H1 (cell line): Measurements from ENCODE around the gene ANLN. TPM values are rescaled to one million over a fixed set of nuclear protein-coding genes. Genes with fewer than 3 reads are reported as not detected.

ENCODE experiments used
- CHD2 ChIP-seq: IDR thresholded peaks from 2 replicates; pipeline ENCODE4 v1.6.1; 2012; ENCODE audit warnings: low read length, improper control_type of control experiment
- CTBP2 ChIP-seq: IDR thresholded peaks from 2 replicates; pipeline ENCODE4 v1.7.0; 2011; ENCODE audit warnings: borderline replicate concordance, mild to moderate bottlenecking, moderate library complexity, mixed read lengths, low read length; ENCODE audit not compliant: insufficient read depth, insufficient read length
- EZH2 ChIP-seq: fragments of 200-600 bp; sonication (generic); IDR thresholded peaks from 2 replicates; pipeline ENCODE4 v1.7.1; 2012; ENCODE audit warnings: low read depth, mild to moderate bottlenecking, moderate library complexity, low read length, inconsistent platforms; ENCODE audit not compliant: severe bottlenecking
- GTF2F1 ChIP-seq: IDR thresholded peaks from 2 replicates; pipeline ENCODE4 v1.6.1; 2012; ENCODE audit warnings: low read depth, low read length, improper control_type of control experiment, borderline replicate concordance
- JUND ChIP-seq: IDR thresholded peaks from 2 replicates; pipeline ENCODE4 v1.6.1; 2011; ENCODE audit warnings: mild to moderate bottlenecking, improper control_type of control experiment, low read length
- RXRA ChIP-seq: IDR thresholded peaks from 2 replicates; pipeline ENCODE4 v1.6.1; 2011; ENCODE audit warnings: low read depth, mild to moderate bottlenecking, low read length, moderate library complexity; ENCODE audit not compliant: insufficient read depth
- TBP ChIP-seq: IDR thresholded peaks from 2 replicates; pipeline ENCODE4 v1.6.1; 2011; ENCODE audit warnings: low read depth, low read length, improper control_type of control experiment
- polyA plus RNA-seq, 7 experiments: library from polyadenylated mRNA; depleted of rRNA in 3 of 7; stranded (reverse) in 5 of 7; unstranded in 2 of 7; fragments of >200 nt in 5 of 7; fragments of 200-250 nt in 2 of 7; gene quantifications; 1 replicate in 5 of 7; 2 replicates in 1 of 7; 4 replicates in 1 of 7; pipeline versions ENCODE4 v1.2.1 to v1.2.3, GENCODE V29; 2011 to 2013; ENCODE audit warnings: missing spikeins in 2 of 7, mixed read lengths in 2 of 7
- total RNA-seq: library from RNA; stranded (reverse); fragmentation: NEBNext Ultra II Directional; extraction: Animal tissue kit (Norgen Biotek cat#: 25700); gene quantifications from 2 replicates; pipeline ENCODE4 v1.2.1, GENCODE V29; 2021
- TF ChIP-seq, protein P1 (sequence below): fragments of 300-600 bp; sonication (generic); IDR thresholded peaks from 2 replicates; pipeline ENCODE4 v1.7.1; 2012; ENCODE audit warnings: low read length, moderate library complexity, mild to moderate bottlenecking, inconsistent platforms; ENCODE audit not compliant: insufficient replicate concordance
- TF ChIP-seq, protein P2 (sequence below): IDR thresholded peaks from 2 replicates; pipeline ENCODE4 v1.6.1; 2011; ENCODE audit warnings: low read depth, mild to moderate bottlenecking, low read length; ENCODE audit not compliant: insufficient read depth

The ANLN gene
- total and polyA plus RNA-seq, 2 of the 8 experiments (the other 6 are each of a cell fraction or from before 2014, with no cell fraction given): 18.5 to 90.1 TPM

DNA sequence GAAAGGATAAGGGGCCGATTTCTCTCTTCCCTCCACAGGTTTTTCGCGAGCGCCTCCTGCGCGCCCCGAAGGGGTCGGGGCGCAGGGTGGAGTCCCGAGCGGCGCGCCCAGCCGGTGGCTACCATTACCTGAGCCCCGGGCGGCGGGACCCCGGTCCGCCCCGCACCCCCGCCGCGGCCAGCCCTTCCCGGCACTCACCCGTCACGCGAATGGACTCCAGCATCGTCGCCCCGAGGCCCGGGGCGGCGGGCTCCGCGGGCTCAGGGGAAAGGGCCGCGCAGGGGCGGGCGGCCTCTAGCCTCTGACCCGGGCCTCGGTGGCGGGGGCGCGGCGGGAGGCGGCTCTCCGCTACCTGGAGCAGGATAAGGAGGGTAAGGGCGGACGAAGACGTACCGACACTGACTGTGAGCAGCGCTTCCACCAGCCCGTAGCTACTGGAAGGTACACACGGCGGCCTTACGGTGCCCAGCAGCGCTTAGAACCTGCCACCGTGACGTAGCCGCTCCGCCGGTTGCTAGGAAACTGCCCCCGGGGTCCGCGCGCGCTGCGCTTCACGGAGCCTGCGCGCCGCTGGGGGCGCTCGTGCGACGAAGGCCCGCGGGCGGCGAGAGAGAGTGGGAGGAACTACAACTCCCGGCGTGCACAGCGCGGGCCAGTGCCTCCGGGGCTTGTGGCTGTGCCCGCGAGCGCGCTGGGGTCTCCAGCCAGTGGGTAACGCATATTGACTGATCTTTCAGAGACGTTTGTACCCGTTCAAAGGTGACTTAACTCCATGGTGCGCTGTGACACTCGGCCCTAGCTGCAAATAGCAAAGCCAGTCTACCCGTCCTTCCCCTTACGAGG, 22.7 kb upstream of the ANLN start (continued):
- no peak for TF ChIP-seq GTF2F1
- peak; percentile 58 for TF ChIP-seq EZH2
- TF ChIP-seq TBP: 0 out of 2 replicates have a peak, but pooled peaks have one; percentile 20
- TF ChIP-seq, protein P1, sequence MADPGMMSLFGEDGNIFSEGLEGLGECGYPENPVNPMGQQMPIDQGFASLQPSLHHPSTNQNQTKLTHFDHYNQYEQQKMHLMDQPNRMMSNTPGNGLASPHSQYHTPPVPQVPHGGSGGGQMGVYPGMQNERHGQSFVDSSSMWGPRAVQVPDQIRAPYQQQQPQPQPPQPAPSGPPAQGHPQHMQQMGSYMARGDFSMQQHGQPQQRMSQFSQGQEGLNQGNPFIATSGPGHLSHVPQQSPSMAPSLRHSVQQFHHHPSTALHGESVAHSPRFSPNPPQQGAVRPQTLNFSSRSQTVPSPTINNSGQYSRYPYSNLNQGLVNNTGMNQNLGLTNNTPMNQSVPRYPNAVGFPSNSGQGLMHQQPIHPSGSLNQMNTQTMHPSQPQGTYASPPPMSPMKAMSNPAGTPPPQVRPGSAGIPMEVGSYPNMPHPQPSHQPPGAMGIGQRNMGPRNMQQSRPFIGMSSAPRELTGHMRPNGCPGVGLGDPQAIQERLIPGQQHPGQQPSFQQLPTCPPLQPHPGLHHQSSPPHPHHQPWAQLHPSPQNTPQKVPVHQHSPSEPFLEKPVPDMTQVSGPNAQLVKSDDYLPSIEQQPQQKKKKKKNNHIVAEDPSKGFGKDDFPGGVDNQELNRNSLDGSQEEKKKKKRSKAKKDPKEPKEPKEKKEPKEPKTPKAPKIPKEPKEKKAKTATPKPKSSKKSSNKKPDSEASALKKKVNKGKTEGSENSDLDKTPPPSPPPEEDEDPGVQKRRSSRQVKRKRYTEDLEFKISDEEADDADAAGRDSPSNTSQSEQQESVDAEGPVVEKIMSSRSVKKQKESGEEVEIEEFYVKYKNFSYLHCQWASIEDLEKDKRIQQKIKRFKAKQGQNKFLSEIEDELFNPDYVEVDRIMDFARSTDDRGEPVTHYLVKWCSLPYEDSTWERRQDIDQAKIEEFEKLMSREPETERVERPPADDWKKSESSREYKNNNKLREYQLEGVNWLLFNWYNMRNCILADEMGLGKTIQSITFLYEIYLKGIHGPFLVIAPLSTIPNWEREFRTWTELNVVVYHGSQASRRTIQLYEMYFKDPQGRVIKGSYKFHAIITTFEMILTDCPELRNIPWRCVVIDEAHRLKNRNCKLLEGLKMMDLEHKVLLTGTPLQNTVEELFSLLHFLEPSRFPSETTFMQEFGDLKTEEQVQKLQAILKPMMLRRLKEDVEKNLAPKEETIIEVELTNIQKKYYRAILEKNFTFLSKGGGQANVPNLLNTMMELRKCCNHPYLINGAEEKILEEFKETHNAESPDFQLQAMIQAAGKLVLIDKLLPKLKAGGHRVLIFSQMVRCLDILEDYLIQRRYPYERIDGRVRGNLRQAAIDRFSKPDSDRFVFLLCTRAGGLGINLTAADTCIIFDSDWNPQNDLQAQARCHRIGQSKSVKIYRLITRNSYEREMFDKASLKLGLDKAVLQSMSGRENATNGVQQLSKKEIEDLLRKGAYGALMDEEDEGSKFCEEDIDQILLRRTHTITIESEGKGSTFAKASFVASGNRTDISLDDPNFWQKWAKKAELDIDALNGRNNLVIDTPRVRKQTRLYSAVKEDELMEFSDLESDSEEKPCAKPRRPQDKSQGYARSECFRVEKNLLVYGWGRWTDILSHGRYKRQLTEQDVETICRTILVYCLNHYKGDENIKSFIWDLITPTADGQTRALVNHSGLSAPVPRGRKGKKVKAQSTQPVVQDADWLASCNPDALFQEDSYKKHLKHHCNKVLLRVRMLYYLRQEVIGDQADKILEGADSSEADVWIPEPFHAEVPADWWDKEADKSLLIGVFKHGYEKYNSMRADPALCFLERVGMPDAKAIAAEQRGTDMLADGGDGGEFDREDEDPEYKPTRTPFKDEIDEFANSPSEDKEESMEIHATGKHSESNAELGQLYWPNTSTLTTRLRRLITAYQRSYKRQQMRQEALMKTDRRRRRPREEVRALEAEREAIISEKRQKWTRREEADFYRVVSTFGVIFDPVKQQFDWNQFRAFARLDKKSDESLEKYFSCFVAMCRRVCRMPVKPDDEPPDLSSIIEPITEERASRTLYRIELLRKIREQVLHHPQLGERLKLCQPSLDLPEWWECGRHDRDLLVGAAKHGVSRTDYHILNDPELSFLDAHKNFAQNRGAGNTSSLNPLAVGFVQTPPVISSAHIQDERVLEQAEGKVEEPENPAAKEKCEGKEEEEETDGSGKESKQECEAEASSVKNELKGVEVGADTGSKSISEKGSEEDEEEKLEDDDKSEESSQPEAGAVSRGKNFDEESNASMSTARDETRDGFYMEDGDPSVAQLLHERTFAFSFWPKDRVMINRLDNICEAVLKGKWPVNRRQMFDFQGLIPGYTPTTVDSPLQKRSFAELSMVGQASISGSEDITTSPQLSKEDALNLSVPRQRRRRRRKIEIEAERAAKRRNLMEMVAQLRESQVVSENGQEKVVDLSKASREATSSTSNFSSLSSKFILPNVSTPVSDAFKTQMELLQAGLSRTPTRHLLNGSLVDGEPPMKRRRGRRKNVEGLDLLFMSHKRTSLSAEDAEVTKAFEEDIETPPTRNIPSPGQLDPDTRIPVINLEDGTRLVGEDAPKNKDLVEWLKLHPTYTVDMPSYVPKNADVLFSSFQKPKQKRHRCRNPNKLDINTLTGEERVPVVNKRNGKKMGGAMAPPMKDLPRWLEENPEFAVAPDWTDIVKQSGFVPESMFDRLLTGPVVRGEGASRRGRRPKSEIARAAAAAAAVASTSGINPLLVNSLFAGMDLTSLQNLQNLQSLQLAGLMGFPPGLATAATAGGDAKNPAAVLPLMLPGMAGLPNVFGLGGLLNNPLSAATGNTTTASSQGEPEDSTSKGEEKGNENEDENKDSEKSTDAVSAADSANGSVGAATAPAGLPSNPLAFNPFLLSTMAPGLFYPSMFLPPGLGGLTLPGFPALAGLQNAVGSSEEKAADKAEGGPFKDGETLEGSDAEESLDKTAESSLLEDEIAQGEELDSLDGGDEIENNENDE: no peak
- TF ChIP-seq RXRA: no peak
- no peak; the same call in 1 of the 2 replicates for TF ChIP-seq CHD2
- TF ChIP-seq, protein P2, sequence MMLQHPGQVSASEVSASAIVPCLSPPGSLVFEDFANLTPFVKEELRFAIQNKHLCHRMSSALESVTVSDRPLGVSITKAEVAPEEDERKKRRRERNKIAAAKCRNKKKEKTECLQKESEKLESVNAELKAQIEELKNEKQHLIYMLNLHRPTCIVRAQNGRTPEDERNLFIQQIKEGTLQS: no peak
- TF ChIP-seq JUND: no peak
- TF ChIP-seq CTBP2: no peak
